GM23338 (cell line): ENCODE data around the gene FBN3.

Experiments used
- CREB1 ChIP-seq: fragments of 250-450 bp; sonication (Bioruptor Pico); IDR thresholded peaks from 2 replicates; pipeline ENCODE4 v1.5.0; 2020; ENCODE audit warnings: low read depth, mild to moderate bottlenecking, moderate library complexity
- EZH2 ChIP-seq: fragments of 200-600 bp; sonication (generic); IDR thresholded peaks from one replicate; pipeline ENCODE4 v1.8.0; 2017; ENCODE audit warnings: antibody characterized with exemption, mild to moderate bottlenecking, low read depth; ENCODE audit not compliant: unreplicated experiment
- EZH2phosphoT487 ChIP-seq: fragments of 200-600 bp; sonication (generic); IDR thresholded peaks from one replicate; pipeline ENCODE4 v1.8.1; 2018; ENCODE audit warnings: antibody characterized with exemption; ENCODE audit not compliant: unreplicated experiment
- JUNB ChIP-seq: IDR thresholded peaks from one replicate; pipeline ENCODE4 v1.6.1; 2016; ENCODE audit warnings: antibody characterized with exemption; ENCODE audit not compliant: unreplicated experiment
- POLR2AphosphoS5 ChIP-seq: IDR thresholded peaks from 2 replicates; pipeline ENCODE4 v1.6.1; 2016; ENCODE audit warnings: antibody characterized with exemption, low read depth
- TF ChIP-seq, protein P1 (sequence below), 2 experiments: fragments of 200-600 bp in 1 of 2; sonication (generic) in 1 of 2; conservative IDR thresholded peaks; 2 replicates each; pipeline versions ENCODE4 v1.5.1 to v1.6.1; 2016 to 2017; ENCODE audit warnings: antibody characterized with exemption in 2 of 2, low read depth in 2 of 2, mild to moderate bottlenecking in 2 of 2, moderate library complexity in 1 of 2
- TF ChIP-seq, protein P2 (sequence below): IDR thresholded peaks from 2 replicates; pipeline ENCODE4 v1.6.1; 2016; ENCODE audit warnings: antibody characterized with exemption
- TF ChIP-seq, protein P3 (sequence below): IDR thresholded peaks from one replicate; pipeline ENCODE4 v1.6.1; 2018; ENCODE audit warnings: antibody characterized with exemption; ENCODE audit not compliant: unreplicated experiment
- TF ChIP-seq, protein P4 (sequence below): fragments of 250-450 bp; sonication (Bioruptor Pico); IDR thresholded peaks from 2 replicates; pipeline ENCODE4 v1.5.0; 2020; ENCODE audit warnings: mild to moderate bottlenecking, moderate library complexity

DNA sequence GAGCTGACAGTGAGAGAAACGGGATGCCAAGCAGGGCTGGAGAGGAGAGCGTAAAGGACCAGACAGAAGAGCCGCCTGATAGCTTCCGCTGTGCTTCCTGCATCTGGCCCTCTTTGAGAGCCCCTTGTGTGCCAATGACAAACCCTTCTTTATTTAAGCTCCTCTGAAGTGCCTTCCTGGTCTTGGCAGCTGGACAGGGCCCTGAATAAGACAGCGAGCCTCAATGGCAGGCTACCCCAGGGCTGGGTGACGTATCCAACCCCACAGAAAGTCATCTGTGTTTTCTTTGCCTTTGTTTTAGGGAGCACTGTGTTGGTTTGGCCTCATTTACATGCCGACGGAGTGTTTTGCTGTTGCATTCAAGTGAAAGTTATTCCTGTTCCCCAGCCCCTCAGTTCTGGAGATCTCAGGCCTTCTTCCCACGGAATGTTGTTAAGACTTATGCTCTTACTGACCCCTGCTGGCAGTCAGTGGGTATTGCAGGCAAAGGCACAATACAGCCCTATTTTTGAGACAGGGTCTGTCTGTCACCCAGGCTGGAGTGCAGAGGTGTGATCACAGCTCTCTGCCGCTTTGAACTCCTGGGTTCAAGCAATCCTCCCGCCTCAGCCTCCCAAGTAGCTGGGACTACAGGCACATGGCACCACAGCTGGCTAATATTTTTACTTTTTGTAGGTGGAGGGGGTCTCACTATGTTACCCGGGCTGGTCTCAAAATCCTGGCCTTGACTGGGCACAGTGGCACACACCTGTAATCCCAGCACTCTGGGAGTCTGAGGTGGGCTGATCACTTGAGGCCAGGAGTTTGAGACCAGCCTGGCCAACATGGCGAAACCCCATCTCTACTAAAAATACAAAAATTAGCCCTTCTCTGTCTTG, 80.1 kb downstream of the FBN3 start:
- TF ChIP-seq EZH2: no peak
- TF ChIP-seq, protein P1, sequence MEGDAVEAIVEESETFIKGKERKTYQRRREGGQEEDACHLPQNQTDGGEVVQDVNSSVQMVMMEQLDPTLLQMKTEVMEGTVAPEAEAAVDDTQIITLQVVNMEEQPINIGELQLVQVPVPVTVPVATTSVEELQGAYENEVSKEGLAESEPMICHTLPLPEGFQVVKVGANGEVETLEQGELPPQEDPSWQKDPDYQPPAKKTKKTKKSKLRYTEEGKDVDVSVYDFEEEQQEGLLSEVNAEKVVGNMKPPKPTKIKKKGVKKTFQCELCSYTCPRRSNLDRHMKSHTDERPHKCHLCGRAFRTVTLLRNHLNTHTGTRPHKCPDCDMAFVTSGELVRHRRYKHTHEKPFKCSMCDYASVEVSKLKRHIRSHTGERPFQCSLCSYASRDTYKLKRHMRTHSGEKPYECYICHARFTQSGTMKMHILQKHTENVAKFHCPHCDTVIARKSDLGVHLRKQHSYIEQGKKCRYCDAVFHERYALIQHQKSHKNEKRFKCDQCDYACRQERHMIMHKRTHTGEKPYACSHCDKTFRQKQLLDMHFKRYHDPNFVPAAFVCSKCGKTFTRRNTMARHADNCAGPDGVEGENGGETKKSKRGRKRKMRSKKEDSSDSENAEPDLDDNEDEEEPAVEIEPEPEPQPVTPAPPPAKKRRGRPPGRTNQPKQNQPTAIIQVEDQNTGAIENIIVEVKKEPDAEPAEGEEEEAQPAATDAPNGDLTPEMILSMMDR (conservative IDR thresholded peaks at IDR 0.05; ENCODE audit: low read depth in 2 of 2): peak; percentile 94 to 99
- TF ChIP-seq, protein P2, sequence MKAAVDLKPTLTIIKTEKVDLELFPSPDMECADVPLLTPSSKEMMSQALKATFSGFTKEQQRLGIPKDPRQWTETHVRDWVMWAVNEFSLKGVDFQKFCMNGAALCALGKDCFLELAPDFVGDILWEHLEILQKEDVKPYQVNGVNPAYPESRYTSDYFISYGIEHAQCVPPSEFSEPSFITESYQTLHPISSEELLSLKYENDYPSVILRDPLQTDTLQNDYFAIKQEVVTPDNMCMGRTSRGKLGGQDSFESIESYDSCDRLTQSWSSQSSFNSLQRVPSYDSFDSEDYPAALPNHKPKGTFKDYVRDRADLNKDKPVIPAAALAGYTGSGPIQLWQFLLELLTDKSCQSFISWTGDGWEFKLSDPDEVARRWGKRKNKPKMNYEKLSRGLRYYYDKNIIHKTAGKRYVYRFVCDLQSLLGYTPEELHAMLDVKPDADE: no peak
- TF ChIP-seq, protein P3, sequence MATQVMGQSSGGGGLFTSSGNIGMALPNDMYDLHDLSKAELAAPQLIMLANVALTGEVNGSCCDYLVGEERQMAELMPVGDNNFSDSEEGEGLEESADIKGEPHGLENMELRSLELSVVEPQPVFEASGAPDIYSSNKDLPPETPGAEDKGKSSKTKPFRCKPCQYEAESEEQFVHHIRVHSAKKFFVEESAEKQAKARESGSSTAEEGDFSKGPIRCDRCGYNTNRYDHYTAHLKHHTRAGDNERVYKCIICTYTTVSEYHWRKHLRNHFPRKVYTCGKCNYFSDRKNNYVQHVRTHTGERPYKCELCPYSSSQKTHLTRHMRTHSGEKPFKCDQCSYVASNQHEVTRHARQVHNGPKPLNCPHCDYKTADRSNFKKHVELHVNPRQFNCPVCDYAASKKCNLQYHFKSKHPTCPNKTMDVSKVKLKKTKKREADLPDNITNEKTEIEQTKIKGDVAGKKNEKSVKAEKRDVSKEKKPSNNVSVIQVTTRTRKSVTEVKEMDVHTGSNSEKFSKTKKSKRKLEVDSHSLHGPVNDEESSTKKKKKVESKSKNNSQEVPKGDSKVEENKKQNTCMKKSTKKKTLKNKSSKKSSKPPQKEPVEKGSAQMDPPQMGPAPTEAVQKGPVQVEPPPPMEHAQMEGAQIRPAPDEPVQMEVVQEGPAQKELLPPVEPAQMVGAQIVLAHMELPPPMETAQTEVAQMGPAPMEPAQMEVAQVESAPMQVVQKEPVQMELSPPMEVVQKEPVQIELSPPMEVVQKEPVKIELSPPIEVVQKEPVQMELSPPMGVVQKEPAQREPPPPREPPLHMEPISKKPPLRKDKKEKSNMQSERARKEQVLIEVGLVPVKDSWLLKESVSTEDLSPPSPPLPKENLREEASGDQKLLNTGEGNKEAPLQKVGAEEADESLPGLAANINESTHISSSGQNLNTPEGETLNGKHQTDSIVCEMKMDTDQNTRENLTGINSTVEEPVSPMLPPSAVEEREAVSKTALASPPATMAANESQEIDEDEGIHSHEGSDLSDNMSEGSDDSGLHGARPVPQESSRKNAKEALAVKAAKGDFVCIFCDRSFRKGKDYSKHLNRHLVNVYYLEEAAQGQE: no peak
- no peak for TF ChIP-seq EZH2phosphoT487
- TF ChIP-seq POLR2AphosphoS5: no peak
- no peak for TF ChIP-seq JUNB
- TF ChIP-seq CREB1 (CRISPR knock-in tag): no peak
- TF ChIP-seq, protein P4, sequence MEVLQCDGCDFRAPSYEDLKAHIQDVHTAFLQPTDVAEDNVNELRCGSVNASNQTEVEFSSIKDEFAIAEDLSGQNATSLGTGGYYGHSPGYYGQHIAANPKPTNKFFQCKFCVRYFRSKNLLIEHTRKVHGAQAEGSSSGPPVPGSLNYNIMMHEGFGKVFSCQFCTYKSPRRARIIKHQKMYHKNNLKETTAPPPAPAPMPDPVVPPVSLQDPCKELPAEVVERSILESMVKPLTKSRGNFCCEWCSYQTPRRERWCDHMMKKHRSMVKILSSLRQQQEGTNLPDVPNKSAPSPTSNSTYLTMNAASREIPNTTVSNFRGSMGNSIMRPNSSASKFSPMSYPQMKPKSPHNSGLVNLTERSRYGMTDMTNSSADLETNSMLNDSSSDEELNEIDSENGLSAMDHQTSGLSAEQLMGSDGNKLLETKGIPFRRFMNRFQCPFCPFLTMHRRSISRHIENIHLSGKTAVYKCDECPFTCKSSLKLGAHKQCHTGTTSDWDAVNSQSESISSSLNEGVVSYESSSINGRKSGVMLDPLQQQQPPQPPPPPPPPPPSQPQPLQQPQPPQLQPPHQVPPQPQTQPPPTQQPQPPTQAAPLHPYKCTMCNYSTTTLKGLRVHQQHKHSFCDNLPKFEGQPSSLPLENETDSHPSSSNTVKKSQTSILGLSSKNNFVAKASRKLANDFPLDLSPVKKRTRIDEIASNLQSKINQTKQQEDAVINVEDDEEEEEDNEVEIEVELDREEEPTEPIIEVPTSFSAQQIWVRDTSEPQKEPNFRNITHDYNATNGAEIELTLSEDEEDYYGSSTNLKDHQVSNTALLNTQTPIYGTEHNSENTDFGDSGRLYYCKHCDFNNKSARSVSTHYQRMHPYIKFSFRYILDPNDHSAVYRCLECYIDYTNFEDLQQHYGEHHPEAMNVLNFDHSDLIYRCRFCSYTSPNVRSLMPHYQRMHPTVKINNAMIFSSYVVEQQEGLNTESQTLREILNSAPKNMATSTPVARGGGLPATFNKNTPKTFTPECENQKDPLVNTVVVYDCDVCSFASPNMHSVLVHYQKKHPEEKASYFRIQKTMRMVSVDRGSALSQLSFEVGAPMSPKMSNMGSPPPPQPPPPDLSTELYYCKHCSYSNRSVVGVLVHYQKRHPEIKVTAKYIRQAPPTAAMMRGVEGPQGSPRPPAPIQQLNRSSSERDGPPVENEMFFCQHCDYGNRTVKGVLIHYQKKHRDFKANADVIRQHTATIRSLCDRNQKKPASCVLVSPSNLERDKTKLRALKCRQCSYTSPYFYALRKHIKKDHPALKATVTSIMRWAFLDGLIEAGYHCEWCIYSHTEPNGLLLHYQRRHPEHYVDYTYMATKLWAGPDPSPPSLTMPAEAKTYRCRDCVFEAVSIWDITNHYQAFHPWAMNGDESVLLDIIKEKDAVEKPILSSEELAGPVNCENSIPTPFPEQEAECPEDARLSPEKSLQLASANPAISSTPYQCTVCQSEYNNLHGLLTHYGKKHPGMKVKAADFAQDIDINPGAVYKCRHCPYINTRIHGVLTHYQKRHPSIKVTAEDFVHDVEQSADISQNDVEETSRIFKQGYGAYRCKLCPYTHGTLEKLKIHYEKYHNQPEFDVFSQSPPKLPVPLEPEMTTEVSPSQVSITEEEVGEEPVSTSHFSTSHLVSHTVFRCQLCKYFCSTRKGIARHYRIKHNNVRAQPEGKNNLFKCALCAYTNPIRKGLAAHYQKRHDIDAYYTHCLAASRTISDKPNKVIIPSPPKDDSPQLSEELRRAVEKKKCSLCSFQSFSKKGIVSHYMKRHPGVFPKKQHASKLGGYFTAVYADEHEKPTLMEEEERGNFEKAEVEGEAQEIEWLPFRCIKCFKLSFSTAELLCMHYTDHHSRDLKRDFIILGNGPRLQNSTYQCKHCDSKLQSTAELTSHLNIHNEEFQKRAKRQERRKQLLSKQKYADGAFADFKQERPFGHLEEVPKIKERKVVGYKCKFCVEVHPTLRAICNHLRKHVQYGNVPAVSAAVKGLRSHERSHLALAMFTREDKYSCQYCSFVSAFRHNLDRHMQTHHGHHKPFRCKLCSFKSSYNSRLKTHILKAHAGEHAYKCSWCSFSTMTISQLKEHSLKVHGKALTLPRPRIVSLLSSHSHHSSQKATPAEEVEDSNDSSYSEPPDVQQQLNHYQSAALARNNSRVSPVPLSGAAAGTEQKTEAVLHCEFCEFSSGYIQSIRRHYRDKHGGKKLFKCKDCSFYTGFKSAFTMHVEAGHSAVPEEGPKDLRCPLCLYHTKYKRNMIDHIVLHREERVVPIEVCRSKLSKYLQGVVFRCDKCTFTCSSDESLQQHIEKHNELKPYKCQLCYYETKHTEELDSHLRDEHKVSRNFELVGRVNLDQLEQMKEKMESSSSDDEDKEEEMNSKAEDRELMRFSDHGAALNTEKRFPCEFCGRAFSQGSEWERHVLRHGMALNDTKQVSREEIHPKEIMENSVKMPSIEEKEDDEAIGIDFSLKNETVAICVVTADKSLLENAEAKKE (CRISPR knock-in tag): no peak
